ENCODE measurements around the gene TMEM161A.

- TF ChIP-seq EP300 (conservative IDR thresholded peaks at IDR 0.05; ENCODE audit: poor library complexity, severe bottlenecking) (no peak), CTCF (IDR thresholded peaks at IDR 0.05; ENCODE audit: poor library complexity, severe bottlenecking) (no peak), TAF1 (IDR thresholded peaks at IDR 0.05; ENCODE audit: low read depth) (no peak)
Measured at GRCh38 chr19:19111136-19111835, 27.0 kb downstream of the TMEM161A start.

All from neural cell (in vitro differentiated cells).